ENCODE measurements around the gene MXRA7. TPM values are rescaled to one million over a fixed set of nuclear protein-coding genes. Genes with fewer than 3 reads are reported as not detected.

The MXRA7 gene
- total RNA-seq, 1 donor from 2014 or later = 411 TPM

DNA sequence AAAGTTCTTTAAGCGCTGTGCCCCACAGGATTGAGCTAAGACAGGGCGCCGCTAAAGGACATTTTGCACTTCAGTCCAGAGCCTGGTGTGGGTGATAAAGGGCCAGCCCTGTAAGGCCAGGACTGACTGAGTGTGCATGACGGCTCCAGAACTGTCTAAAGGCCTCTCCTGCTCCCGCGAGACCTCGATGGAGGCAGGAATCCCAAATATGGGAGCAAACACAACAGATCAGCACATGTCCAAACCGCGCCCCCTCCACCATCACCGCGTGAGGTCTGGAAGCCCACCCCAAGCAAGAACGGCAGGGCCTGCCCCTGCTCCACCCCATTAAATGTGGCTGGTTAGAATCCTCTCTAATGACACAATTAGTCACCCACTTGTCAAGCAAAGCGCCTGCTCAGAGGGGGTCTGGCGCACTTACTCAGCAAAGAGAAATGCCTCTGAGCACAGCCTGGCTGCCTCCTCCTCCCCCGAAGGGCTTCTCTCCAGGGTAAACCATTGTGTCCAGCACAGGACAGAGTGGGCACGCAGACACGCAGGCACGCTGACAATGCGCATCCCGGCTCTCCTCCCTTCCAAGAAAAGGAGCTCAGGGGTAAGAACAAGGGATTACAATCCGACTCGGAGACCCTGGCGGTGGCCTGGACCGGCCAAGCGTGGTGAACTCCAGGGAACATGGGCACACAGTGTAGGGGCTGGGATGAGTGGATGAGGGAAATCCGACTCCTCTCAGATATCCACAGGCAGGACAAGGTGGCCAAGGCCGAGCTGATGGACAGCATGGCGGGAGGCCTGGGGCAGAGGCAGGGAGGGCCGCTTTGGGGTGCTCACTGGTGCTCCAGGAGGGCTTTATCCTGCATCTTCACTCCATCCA, 1.5 kb downstream of the MXRA7 start:
- Histone ChIP-seq H3K27ac (replicated peaks) (peak overlapping the region; percentile 97), H3K4me3 (peak overlapping the region; percentile 83), H3K4me1 (peaks cover 85% of the 10 kb centered on the region), H3K9me3 (replicated peaks) (no peaks in the 10 kb centered on the region), H3K36me3 (peaks cover 13% of the 10 kb centered on the region), H3K27me3 (ENCODE audit: low read depth) (no peaks in the 10 kb centered on the region)
- DNase-seq = peak; percentile 92
- intact Hi-C loops (cut with micrococcal nuclease) = no loop called here
- TF ChIP-seq, protein P1, sequence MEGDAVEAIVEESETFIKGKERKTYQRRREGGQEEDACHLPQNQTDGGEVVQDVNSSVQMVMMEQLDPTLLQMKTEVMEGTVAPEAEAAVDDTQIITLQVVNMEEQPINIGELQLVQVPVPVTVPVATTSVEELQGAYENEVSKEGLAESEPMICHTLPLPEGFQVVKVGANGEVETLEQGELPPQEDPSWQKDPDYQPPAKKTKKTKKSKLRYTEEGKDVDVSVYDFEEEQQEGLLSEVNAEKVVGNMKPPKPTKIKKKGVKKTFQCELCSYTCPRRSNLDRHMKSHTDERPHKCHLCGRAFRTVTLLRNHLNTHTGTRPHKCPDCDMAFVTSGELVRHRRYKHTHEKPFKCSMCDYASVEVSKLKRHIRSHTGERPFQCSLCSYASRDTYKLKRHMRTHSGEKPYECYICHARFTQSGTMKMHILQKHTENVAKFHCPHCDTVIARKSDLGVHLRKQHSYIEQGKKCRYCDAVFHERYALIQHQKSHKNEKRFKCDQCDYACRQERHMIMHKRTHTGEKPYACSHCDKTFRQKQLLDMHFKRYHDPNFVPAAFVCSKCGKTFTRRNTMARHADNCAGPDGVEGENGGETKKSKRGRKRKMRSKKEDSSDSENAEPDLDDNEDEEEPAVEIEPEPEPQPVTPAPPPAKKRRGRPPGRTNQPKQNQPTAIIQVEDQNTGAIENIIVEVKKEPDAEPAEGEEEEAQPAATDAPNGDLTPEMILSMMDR (IDR thresholded peaks at IDR 0.05; ENCODE audit: borderline replicate concordance) = no peak

DNA sequence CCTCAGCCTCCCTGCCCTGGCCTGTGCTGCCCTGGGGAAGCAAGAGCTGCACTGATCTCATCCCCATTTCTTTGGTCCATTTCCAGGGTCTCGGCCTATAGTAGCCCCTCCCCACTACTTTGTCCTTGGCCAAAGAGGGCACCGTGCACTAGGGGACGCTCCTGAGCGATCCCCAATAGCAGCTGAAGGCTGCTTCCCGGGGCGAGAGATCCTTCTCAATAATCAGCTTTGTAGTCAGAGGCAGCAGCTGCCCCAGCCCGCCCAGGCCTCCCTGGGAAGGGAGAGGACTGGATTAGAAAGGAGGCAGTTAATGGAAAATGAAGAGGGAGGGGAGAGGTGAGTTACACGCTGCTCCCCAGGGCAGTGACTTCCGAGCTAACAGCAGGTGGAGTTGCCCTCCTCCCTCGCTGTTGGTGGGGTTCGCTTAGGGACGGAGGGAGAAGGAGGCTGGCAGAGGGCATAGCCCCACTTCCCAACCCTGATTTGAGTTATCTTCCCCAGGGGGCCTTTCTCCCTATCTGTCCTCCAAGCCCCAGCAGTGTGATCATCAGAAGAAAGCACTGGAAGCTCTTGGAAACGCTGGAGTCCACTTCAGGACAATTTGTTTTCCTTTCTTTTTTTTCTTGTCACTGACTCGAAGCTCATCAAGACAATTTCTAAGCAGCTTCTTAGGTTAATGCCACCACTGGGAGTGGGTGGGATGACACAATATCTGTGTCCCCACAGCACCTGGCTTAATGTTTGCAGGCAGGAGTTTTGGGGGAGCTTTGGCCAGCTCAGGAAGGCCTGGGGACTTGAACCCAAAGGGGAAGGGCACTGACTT, 2.6 kb downstream of the MXRA7 start:
- peaks cover 7% of the 10 kb centered on the region for H3K36me3 ChIP-seq
- no peaks in the 10 kb centered on the region for H3K9me3 ChIP-seq (replicated peaks)
- H3K27ac ChIP-seq (replicated peaks) = peak overlapping the region; percentile 97
- peak overlapping the region; percentile 83 for H3K4me3 ChIP-seq
- no peaks in the 10 kb centered on the region for H3K27me3 ChIP-seq (ENCODE audit: low read depth)
- H3K4me1 ChIP-seq = peaks cover 87% of the 10 kb centered on the region
- TF ChIP-seq, protein P1 (IDR thresholded peaks at IDR 0.05; ENCODE audit: borderline replicate concordance) = peak; percentile 51
- intact Hi-C loops (cut with micrococcal nuclease) = no loop called here
- DNase-seq = peak; percentile 53

DNA sequence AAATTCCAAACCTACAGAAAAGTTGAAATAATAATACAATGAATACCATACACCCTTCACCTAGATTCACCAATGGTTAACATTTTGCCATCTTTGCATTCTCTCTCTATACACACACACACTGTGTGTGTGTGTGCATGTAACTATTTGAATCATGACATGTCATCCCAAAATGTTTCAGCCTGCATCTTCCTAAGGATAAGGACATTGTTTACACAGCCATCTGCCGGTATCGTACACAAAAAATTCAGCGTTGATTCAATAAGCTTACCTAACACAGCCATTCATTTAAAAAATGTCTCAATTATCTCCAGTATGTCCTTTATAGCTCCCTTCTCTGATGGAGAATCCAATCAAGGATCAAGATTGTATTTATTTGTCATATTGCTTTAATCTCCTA, 3.9 kb downstream of the MXRA7 start:
- Histone ChIP-seq H3K36me3 (no peaks in the 10 kb centered on the region), H3K9me3 (replicated peaks) (no peaks in the 10 kb centered on the region), H3K27ac (replicated peaks) (peak overlapping the region; percentile 97), H3K27me3 (ENCODE audit: low read depth) (no peaks in the 10 kb centered on the region), H3K4me1 (peaks cover 88% of the 10 kb centered on the region), H3K4me3 (peak overlapping the region; percentile 83)
- TF ChIP-seq, protein P1 (IDR thresholded peaks at IDR 0.05; ENCODE audit: borderline replicate concordance) = no peak
- intact Hi-C loops (cut with micrococcal nuclease) = no loop called here
- no peak for DNase-seq

DNA sequence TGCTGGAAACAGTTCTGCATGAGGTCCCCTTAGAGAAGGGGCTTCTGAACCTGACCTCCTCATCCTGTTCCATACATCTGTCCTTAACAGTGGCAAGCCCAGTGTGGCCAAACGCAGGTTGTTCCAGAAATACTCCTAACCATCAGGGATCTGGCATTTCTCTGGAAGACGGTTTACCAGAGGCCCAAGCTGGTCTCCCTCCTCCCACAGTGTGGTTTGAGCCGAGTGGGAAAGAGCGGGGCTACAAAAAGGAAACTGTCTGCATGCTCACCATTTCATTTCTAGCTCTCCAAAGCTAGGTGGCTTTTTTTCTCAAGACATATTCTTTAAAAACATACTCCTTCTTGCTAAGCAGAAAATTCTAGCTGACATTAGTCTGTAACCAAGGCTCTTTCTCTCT, 6.0 kb downstream of the MXRA7 start:
- no peak for DNase-seq
- Histone ChIP-seq H3K4me1 (peaks cover 93% of the 10 kb centered on the region), H3K36me3 (no peaks in the 10 kb centered on the region), H3K27me3 (ENCODE audit: low read depth) (no peaks in the 10 kb centered on the region), H3K4me3 (no peak overlapping the region), H3K9me3 (replicated peaks) (no peaks in the 10 kb centered on the region), H3K27ac (replicated peaks) (peak overlapping the region; percentile 61)
- TF ChIP-seq, protein P1 (IDR thresholded peaks at IDR 0.05; ENCODE audit: borderline replicate concordance) = no peak
- intact Hi-C loops (cut with micrococcal nuclease) = no loop called here

DNA sequence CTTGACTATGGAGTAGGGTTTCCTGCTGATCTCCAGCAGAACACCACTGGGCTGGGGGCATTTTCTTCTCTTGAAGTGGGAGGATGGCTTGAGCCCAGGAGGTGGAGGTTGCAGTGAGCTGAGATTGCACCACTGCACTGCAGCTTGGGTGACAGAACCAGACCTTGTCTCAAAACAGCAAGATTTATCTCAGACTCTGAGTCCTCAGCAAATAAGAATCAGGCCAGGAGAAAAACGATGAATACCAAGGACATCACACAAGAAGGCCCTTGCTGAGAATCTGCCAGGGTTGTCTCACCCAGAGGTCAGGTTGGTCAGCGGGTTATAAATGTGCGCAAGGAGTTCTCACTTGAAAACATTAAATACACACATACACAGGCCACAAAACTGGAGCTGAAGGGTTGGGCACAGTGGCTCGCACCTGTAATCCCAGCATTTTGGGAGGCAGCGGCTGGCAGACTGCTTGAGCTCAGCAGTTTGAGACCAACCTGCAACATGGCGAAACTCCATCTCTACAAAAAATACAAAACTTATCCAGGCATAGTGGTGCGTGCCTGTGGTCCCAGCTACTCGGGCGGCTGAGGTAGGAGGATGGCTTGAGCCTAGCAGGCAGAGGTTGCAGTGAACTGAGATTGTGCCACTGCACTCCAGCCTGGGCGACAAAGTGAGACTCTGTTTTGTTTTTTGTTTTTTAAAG, 7.7 kb downstream of the MXRA7 start:
- H3K9me3 ChIP-seq (replicated peaks) = no peaks in the 10 kb centered on the region
- no peaks in the 10 kb centered on the region for H3K36me3 ChIP-seq
- intact Hi-C loops (cut with micrococcal nuclease) = no loop called here
- TF ChIP-seq, protein P1 (IDR thresholded peaks at IDR 0.05; ENCODE audit: borderline replicate concordance) = no peak
- no peak for DNase-seq
- H3K4me3 ChIP-seq = no peak overlapping the region
- peaks cover 93% of the 10 kb centered on the region for H3K4me1 ChIP-seq
- peak overlapping the region; percentile 98 for H3K27ac ChIP-seq (replicated peaks)
- no peaks in the 10 kb centered on the region for H3K27me3 ChIP-seq (ENCODE audit: low read depth)
